Ovary (tissue), 3 donors: ENCODE measurements around the gene FGFR2.

ENCODE experiments used
- CTCF ChIP-seq, 3 donors: fragments of 450-650 bp in 2 of 3; fragments of 200-600 bp in 1 of 3; IDR thresholded peaks; one replicate each; pipeline versions ENCODE4 v1.5.1 to v1.8.0; 2016 to 2022; ENCODE audit warnings: antibody characterized with exemption in 3 of 3, mild to moderate bottlenecking in 1 of 3
- EP300 ChIP-seq: sonication (generic); formaldehyde crosslinking; IDR thresholded peaks from one replicate; pipeline ENCODE4 v1.6.1; 2017; ENCODE audit warnings: antibody characterized with exemption
- POLR2A ChIP-seq: fragments of 450-650 bp; IDR thresholded peaks from one replicate; pipeline ENCODE4 v1.6.1; 2017; ENCODE audit warnings: antibody characterized with exemption, mild to moderate bottlenecking, moderate library complexity
- donor health status: DM: no; HTN: no; CAD: no.

DNA sequence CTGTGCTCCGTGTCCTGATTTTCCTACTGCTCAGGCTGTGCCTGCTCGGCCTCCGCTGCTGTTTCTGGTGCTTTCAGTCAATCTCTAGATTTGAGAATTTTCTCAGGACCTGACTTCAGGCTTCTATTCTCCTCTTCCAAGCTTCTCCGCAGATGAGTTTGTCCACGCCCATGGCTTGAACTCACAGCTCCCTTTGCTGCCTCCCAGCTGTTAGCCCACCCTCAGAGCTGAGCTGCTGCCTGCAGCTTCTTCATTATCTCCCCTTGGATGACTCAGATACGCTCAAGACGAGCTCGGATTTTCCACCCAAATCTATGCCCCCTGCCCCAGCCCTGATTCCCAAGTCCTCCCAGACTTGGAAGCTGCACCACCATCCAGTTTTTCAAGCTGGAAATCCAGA lies 104.7 kb downstream of the FGFR2 start:
- TF ChIP-seq CTCF (IDR thresholded peaks at IDR 0.05) (no peak), EP300 (no peak), POLR2A (no peak)
